Measurements from ENCODE around the gene TADA3. TPM values are rescaled to one million over a fixed set of nuclear protein-coding genes. Genes with fewer than 3 reads are reported as not detected.

Gene TADA3
- total and polyA plus RNA-seq, 2 donors (not counting 3 experiments of a cell fraction or from before 2014, with no cell fraction given) = 27.8 to 31.0 TPM

GRCh38 chr3:9730657-9731205, 61.5 kb downstream of the TADA3 start:
- peaks cover 4% of the 10 kb centered on the region for H4K20me1 ChIP-seq (replicated peaks; ENCODE audit: control insufficient read depth, extremely low read depth, insufficient read depth, low read length)
- no peaks in the 10 kb centered on the region for H3K9me3 ChIP-seq (replicated peaks; ENCODE audit: control insufficient read depth, insufficient read depth, low read length)
- intact Hi-C loops (cut with micrococcal nuclease) = loop anchor here (1.0 to 2.0 kb wide), 9 partner anchors 14 to 334 kb away; partner anchors contain the start of genes CAMK1, MTMR14, OGG1 and SETD5
- H2AFZ ChIP-seq (ENCODE audit: low read depth, low read length) = peak overlapping the region; percentile 97
- H3K9me1 ChIP-seq (replicated peaks; ENCODE audit: control insufficient read depth, extremely low read depth, insufficient read depth, low read length) = no peaks in the 10 kb centered on the region
- H3K4me3 ChIP-seq (replicated peaks in 1 of 3; ENCODE audit: insufficient read depth in 1 of 3, low read depth in 1 of 3, low read length in 3 of 3) = peak overlapping the region; percentile 33 to 68 (median 39)
- H3K4me1 ChIP-seq (ENCODE audit: control insufficient read depth, extremely low read depth, insufficient read depth, low read length) = peaks cover 16% of the 10 kb centered on the region
- FAIRE-seq (no peak), DNase-seq (ENCODE audit: low read depth, low spot score) (no peak)
- H3K79me2 ChIP-seq (ENCODE audit: control insufficient read depth, insufficient read depth, low read length) = peaks cover 31% of the 10 kb centered on the region
- peak overlapping the region; percentile 87 for H3K4me2 ChIP-seq (ENCODE audit: insufficient read depth, low read length)
- TF ChIP-seq POLR2A (IDR thresholded peaks at IDR 0.05; ENCODE audit: low read depth, low read length) = no peak
- TF ChIP-seq JUN (IDR thresholded peaks at IDR 0.05; ENCODE audit: borderline replicate concordance, insufficient read depth, insufficient read length, low read depth) = no peak
- TF ChIP-seq MYC (IDR thresholded peaks at IDR 0.05; ENCODE audit: low read depth, low read length) = no peak
- TF ChIP-seq EZH2 (IDR thresholded peaks at IDR 0.05; ENCODE audit: borderline replicate concordance, low read depth, low read length, severe bottlenecking) = no peak
- no peak for TF ChIP-seq MAX (IDR thresholded peaks at IDR 0.05; ENCODE audit: insufficient read depth, insufficient read length)
- TF ChIP-seq POLR2AphosphoS5 (IDR thresholded peaks at IDR 0.05; ENCODE audit: insufficient read depth, low read depth, low read length) = no peak
- no peak for TF ChIP-seq FOS (IDR thresholded peaks at IDR 0.05; ENCODE audit: borderline replicate concordance, insufficient read depth, low read length)
- TF ChIP-seq CTCF (IDR thresholded peaks at IDR 0.05; ENCODE audit: extremely low read depth in 1 of 2, insufficient read depth in 1 of 2, low read depth in 1 of 2, low read length in 2 of 2) = no peak
- no peak for TF ChIP-seq GATA2 (IDR thresholded peaks at IDR 0.05; ENCODE audit: insufficient read depth, insufficient read length, low read depth, low read length)
- ChIA-PET CTCF (interaction anchor here (0.9 to 4.5 kb wide), 7 partner anchors 9 to 335 kb away, joined by 3 to 27 read pairs (median 4); partner anchors contain the start of gene OGG1), POLR2A (interaction anchor here (0.7 to 1.9 kb wide), 2 partner anchors 11 to 19 kb away, joined by 3 to 7 read pairs; partner anchors contain the start of gene OGG1)
- H3K27me3 ChIP-seq (ENCODE audit: control insufficient read depth in 2 of 2, insufficient read depth in 2 of 2, low read length in 2 of 2) = peaks cover 0 to 2% of the 10 kb centered on the region in 2 experiments
- dilution Hi-C loops (cut with MboI; ENCODE audit: extremely low pct_ligation_motif_present, low sequenced_read_pairs) = no loop called here
- H3K36me3 ChIP-seq (ENCODE audit: control insufficient read depth in 2 of 2, extremely low read depth in 1 of 2, insufficient read depth in 2 of 2, low read length in 2 of 2) = peaks cover 0 to 12% of the 10 kb centered on the region in 2 experiments
- H3K27ac ChIP-seq (ENCODE audit: insufficient read depth, low read depth, low read length) = peak overlapping the region; percentile 51
- BruUV-seq (replicated peaks) = no TSS peak
- H3K9ac ChIP-seq (replicated peaks; ENCODE audit: extremely low read depth, insufficient read depth, low read length) = peak overlapping the region; percentile 53

Other genes with a start within 250 kb of the TADA3 start
- not detected in 2 replicates for gene LHFPL4, start 238.7 kb downstream of the TADA3 start, total RNA-seq
- gene LHFPL4, start 238.7 kb downstream of the TADA3 start, polyA plus RNA-seq = not detected in 2 replicates
- 36.4 and 38.0 TPM in 2 replicates for gene MTMR14, start 143.0 kb downstream of the TADA3 start, total RNA-seq
- gene MTMR14, start 143.0 kb downstream of the TADA3 start, polyA plus RNA-seq = 32.1 and 38.3 TPM in 2 replicates
- not detected in 2 replicates for gene CPNE9, start 88.6 kb downstream of the TADA3 start, total RNA-seq
- gene CPNE9, start 88.6 kb downstream of the TADA3 start, polyA plus RNA-seq = not detected in 2 replicates
- gene BRPF1, start 60.7 kb downstream of the TADA3 start, total RNA-seq = 23.2 and 26.2 TPM in 2 replicates
- gene BRPF1, start 60.7 kb downstream of the TADA3 start, polyA plus RNA-seq = 12.5 and 13.8 TPM in 2 replicates
- 24.1 and 27.2 TPM in 2 replicates for gene OGG1, start 42.5 kb downstream of the TADA3 start, total RNA-seq
- gene OGG1, start 42.5 kb downstream of the TADA3 start, polyA plus RNA-seq = 32.1 and 36.2 TPM in 2 replicates
- gene CAMK1, start 22.5 kb downstream of the TADA3 start, total RNA-seq = 23.5 and 25.7 TPM in 2 replicates
- 24.4 and 28.4 TPM in 2 replicates for gene CAMK1, start 22.5 kb downstream of the TADA3 start, polyA plus RNA-seq
- 197 TPM in 2 replicates for gene ARPC4, start 609 bp upstream of the TADA3 start, total RNA-seq
- gene ARPC4, start 609 bp upstream of the TADA3 start, polyA plus RNA-seq = 181 and 217 TPM in 2 replicates
- gene TTLL3, start 17.8 kb upstream of the TADA3 start, total RNA-seq = 41.8 and 43.5 TPM in 2 replicates
- gene TTLL3, start 17.8 kb upstream of the TADA3 start, polyA plus RNA-seq = 63.7 and 65.2 TPM in 2 replicates
- gene RPUSD3, start 51.5 kb upstream of the TADA3 start, total RNA-seq = 34.8 and 38.9 TPM in 2 replicates
- 56.6 and 63.2 TPM in 2 replicates for gene RPUSD3, start 51.5 kb upstream of the TADA3 start, polyA plus RNA-seq
- not detected in 2 replicates for gene CIDEC, start 87.8 kb upstream of the TADA3 start, total RNA-seq
- gene CIDEC, start 87.8 kb upstream of the TADA3 start, polyA plus RNA-seq = 0.14 TPM in 1 of 2 replicates, not detected in the other
- 29.6 and 31.4 TPM in 2 replicates for gene JAGN1, start 98.1 kb upstream of the TADA3 start, total RNA-seq
- 46.5 and 50.1 TPM in 2 replicates for gene JAGN1, start 98.1 kb upstream of the TADA3 start, polyA plus RNA-seq
- 1.2 and 1.5 TPM in 2 replicates for gene IL17RE, start 110.4 kb upstream of the TADA3 start, total RNA-seq
- 1.3 and 1.6 TPM in 2 replicates for gene IL17RE, start 110.4 kb upstream of the TADA3 start, polyA plus RNA-seq
- 16.7 and 19.9 TPM in 2 replicates for gene IL17RC, start 124.6 kb upstream of the TADA3 start, total RNA-seq
- 18.7 and 22.3 TPM in 2 replicates for gene IL17RC, start 124.6 kb upstream of the TADA3 start, polyA plus RNA-seq
- 21.6 and 27.3 TPM in 2 replicates for gene CRELD1, start 141.4 kb upstream of the TADA3 start, total RNA-seq
- 41.2 and 43.9 TPM in 2 replicates for gene CRELD1, start 141.4 kb upstream of the TADA3 start, polyA plus RNA-seq
- 1.5 and 2.5 TPM in 2 replicates for gene PRRT3, start 159.9 kb upstream of the TADA3 start, total RNA-seq
- gene PRRT3, start 159.9 kb upstream of the TADA3 start, polyA plus RNA-seq = 1.5 and 2.0 TPM in 2 replicates
- gene EMC3, start 194.4 kb upstream of the TADA3 start, total RNA-seq = 63.7 and 69.9 TPM in 2 replicates
- gene EMC3, start 194.4 kb upstream of the TADA3 start, polyA plus RNA-seq = 124 and 129 TPM in 2 replicates
- gene FANCD2, start 234.0 kb upstream of the TADA3 start, total RNA-seq = 23.4 and 26.8 TPM in 2 replicates
- 7.1 and 8.2 TPM in 2 replicates for gene FANCD2, start 234.0 kb upstream of the TADA3 start, polyA plus RNA-seq